Heart left ventricle (tissue), 13 donors: ENCODE measurements around the gene ZNF423.

Experiments used
- CTCF ChIP-seq, 12 donors: fragments of 200-600 bp; sonication (generic) in 4 of 12; IDR thresholded peaks; one replicate each; pipeline versions ENCODE4 v1.5.0 to v1.8.0; 2018 to 2022; ENCODE audit warnings: antibody characterized with exemption in 12 of 12, mild to moderate bottlenecking in 5 of 12
- POLR2A ChIP-seq, 2 donors: fragments of 450-650 bp; IDR thresholded peaks; one replicate each; pipeline ENCODE4 v1.6.1; 2017; ENCODE audit warnings: antibody characterized with exemption in 2 of 2, mild to moderate bottlenecking in 2 of 2, moderate library complexity in 2 of 2
- donor health status: ischemic (EF 13 %, LVEDD 7.1; RV severe dilation, severe dysfunction).
- donor health status: DM: no; HTN: yes; CAD: no.
- donor health status: DM: no; HTN: no; CAD: no.
- donor health status: ischemic (EF 25% LVEDD 6.9; RV normal size, moderate dysfunction).
- donor health status: ischemic (EF 25% LVEDD 5.7; RV mildly dilated, moderate dysfunction).
- donor health status: ischemic (EF 35%, LVEDD 5.7; RV mildly dilated, moderate dysfunction).
- donor health status: nonischemic (EF 11% LVEDD 7.7; RV severe dilation, severe dysfunction).
- donor health status: DM: yes; HTN: yes; CAD: no.
- donor health status: PGD.
- donor health status: ischemic (EF 29% LVEDD 5.4; RV normal size, mild dysfunction).
- donor health status: nonischemic (EF 23%, LVEDD 6.1; RV moderate dilation, normal function).

- no peak for TF ChIP-seq CTCF (IDR thresholded peaks at IDR 0.05)
- TF ChIP-seq POLR2A (IDR thresholded peaks at IDR 0.05) = no peak
These were observed 75.9 kb downstream of the ZNF423 start for GRCh38 chr16:49779979-49780378.
